Kidney glomerular epithelial cell (primary cell): ENCODE results near the gene PTPRU.

Source experiments
- DNase-seq: peaks from one replicate; lab custom pipeline; 2025; lab: John Stamatoyannopoulos, UW

Gene PTPRU

DNA sequence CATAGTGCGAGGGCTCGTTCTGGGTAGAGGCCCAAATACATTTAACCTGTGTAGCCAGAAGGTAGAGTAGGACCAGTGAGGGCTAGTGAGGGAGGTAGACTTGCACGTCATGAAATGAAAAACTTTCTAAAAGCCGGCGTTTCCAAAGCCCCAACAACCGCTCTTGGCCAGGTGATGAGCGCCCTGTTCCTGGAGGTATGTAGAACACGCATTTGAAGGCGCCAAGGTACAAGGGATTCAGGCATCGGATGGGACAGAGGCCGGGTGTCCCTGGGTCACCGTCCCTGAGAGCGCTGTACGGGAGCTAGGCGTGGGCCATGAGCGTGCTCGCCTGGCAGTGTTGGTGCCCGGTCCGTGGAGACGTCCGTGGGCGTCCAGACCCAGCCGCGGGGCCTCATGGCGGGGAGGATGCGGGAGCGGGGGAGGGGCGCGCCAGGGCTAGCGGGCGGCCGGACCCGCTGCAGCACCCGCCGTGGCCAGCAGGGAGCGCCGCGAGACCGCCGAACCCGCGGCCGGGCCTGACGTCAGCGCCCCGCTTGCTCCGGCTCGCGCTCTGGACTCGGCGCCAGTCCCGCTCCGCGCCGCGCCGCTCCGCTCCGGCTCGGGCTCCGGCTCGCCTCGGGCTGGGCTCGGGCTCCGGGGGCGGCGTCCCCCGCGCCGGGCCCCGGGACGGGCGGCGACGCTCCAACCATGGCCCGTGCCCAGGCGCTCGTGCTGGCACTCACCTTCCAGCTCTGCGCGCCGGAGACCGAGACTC, at the start of gene PTPRU:
Gene PTPRU, plus strand, starts transcription at position 568 of the 757 bp plus-strand sequence. Its CDS starts 123 bp downstream, at position 691.
- DNase-seq: peak; percentile 55

GRCh38 chr1:29186707-29187106, 49.6 kb upstream of the PTPRU start:
- DNase-seq: no peak

- no peak for DNase-seq
These were observed 45.6 kb upstream of the PTPRU start for GRCh38 chr1:29190718-29191117.

- DNase-seq: no peak
These were observed 42.4 kb upstream of the PTPRU start for GRCh38 chr1:29193879-29194455.

- DNase-seq: no peak
These were observed 40.4 kb upstream of the PTPRU start for GRCh38 chr1:29195881-29196291.

GRCh38 chr1:29196863-29197589, 39.3 kb upstream of the PTPRU start:
- no peak for DNase-seq

DNA sequence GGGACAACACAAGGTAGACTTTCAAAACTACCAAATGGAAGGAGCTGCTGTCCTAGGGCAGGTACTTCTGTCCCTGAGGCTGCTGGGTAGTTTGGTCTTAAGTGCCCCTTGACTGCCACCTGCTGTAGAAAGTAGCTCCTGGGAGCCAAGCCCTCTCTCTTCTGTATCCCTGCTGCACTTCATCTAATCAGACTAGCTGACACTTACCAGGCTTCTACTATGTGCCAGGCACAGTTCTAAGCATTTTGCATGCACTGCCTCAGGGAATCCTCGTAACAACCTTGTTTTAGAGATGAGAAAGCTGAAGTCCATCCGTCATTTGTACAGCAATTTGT, 38.8 kb upstream of the PTPRU start:
- DNase-seq: no peak

- no peak for DNase-seq
These were observed 38.3 kb upstream of the PTPRU start for GRCh38 chr1:29197993-29198392.

- DNase-seq: no peak
These were observed 35.3 kb upstream of the PTPRU start for GRCh38 chr1:29200906-29201594.

DNA sequence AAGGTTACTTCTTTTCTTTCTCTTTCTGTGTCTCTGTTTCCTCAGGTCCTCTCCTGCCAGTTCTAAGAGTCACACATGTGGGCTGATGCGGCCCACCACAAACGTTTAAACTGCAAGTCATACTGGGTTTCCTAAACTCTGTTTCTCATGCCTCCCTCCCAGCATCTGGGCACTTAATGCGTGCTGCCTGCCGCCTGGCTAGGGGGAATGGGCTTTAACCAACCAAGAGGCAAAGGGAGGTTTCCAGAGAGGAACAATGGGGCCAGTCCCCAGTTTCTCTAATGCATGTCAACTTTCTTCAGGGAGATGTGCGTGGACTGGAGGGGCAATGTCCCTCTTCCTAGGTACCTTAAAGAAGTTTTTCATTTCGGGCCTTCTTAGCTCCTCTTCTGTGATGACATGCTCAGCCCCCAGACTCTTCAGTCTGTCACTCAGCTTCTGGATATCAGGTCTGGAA, 34.7 kb upstream of the PTPRU start:
- no peak for DNase-seq

DNA sequence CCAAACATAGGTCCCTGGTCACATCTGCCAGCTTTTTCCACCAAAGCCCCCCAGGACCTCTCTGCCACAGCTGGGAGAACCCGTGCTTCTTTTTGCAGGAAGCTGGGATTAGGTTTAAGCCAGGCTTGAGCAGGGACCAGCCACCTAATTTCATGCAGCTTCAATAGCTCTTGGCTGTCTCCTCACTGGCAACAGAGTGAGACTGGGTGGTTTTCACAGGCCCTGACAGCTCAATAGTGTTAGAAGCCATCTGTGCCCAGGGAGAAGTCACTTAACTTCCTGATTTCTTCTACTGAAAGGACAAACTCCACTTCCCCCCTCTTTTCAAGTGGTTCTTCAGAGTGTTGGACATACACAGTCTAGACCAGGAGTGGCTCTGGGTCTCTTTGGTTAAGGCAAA, 34.3 kb upstream of the PTPRU start:
- no peak for DNase-seq

GRCh38 chr1:29202584-29203340, 33.6 kb upstream of the PTPRU start:
- peak; percentile 96 for DNase-seq

DNA sequence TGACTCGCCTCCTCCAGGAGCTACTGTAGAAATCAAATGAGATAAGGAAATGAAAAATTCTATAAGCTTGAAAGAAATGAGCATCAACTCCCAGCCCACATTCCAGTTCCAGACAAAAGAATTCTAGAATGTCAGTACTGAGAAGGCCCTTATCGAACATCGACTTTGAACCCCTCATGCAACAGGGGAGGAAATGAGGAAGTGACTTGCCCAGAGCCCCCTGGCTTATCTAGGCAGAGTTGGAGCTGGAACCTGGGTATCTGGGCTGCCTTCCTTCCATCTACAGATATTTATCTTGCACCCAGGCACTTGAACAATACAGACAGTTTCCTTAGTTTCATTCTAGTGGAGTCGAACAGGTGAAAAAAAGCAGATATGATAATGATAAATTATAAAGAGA, 27.9 kb upstream of the PTPRU start:
- DNase-seq: no peak

GRCh38 chr1:29209173-29209572, 27.1 kb upstream of the PTPRU start:
- DNase-seq: no peak

DNA sequence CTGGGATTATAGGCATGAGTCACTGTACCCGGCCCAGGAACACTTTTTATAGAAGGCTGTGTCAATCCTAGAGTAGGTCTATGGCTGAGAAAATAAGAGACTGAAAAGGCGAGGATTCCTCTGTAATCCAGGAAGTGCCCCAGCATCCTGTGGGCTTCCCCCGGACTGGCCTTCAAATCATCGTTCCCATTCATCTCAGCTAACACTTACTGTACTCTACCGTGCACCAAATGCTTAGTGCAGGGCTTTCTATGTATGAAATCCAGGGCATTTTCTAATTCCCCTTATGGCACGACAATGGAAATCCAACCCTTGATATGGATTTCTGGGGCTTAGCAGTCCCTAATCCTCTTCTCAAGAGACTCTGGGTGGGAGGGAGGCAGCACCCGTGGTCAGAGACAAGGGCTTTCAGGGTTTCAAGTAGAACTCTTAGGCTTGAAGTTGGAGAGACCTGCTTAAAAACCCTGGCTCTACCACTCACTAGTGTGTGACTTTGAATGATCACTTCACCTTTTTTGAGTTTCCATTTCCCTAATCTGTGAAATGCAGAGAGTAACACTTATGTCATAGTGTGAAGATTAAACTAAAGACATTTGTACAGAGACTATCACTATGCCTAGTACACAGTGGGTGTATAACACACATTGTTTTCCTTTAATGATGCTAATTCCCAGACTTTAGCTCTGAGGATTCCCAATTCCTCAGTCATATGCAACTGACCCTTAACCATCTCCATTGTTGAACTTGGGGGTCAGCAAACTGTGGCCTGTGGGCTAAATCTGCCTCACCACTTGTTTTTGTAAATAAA, 25.8 kb upstream of the PTPRU start:
- DNase-seq: no peak

- DNase-seq: no peak
These were observed 25.0 kb upstream of the PTPRU start for GRCh38 chr1:29211086-29212030.

- DNase-seq: no peak
These were observed 23.3 kb upstream of the PTPRU start for GRCh38 chr1:29213055-29213454.

GRCh38 chr1:29217633-29218032, 18.7 kb upstream of the PTPRU start:
- DNase-seq: no peak

GRCh38 chr1:29218223-29218622, 18.1 kb upstream of the PTPRU start:
- DNase-seq: no peak

- no peak for DNase-seq
These were observed 15.0 kb upstream of the PTPRU start for GRCh38 chr1:29221296-29221695.
